GM18519 (cell line): ENCODE measurements around the gene CNOT9.

Experiments used
- ATAC-seq: cut with Tn5 transposase; IDR thresholded peaks from one replicate; pipeline ENCODE4 v1.9.1; 2021; ENCODE audit warnings: mild to moderate bottlenecking, moderate library complexity; ENCODE audit not compliant: unreplicated experiment, low FRiP score

The CNOT9 gene

GRCh38 chr2:218577482-218578220 lies 9.0 kb downstream of the CNOT9 start:
- ATAC-seq, result no peak

- no peak for ATAC-seq
These were observed 9.7 kb downstream of the CNOT9 start for GRCh38 chr2:218578272-218578877.

- ATAC-seq, result no peak
These were observed 13.4 kb downstream of the CNOT9 start for GRCh38 chr2:218582076-218582475.

- no peak for ATAC-seq
These were observed 15.6 kb downstream of the CNOT9 start for GRCh38 chr2:218583983-218584850.

GRCh38 chr2:218585541-218585940 lies 16.9 kb downstream of the CNOT9 start:
- no peak for ATAC-seq

- no peak for ATAC-seq
These were observed 36.8 kb downstream of the CNOT9 start for GRCh38 chr2:218605432-218605831.

GRCh38 chr2:218607436-218608115 lies 38.9 kb downstream of the CNOT9 start, which contains the start of gene PLCD4:
TSS of gene PLCD4 (plus strand) at chr2:218607899. CDS start at chr2:218615740, 7,841 bp downstream.
- ATAC-seq, result no peak

GRCh38 chr2:218615868-218616315 lies 47.3 kb downstream of the CNOT9 start:
- no peak for ATAC-seq

GRCh38 chr2:218618102-218618860 lies 49.6 kb downstream of the CNOT9 start:
- ATAC-seq, result no peak

- no peak for ATAC-seq
These were observed 52.4 kb downstream of the CNOT9 start for GRCh38 chr2:218621007-218621406.

GRCh38 chr2:218622606-218623365 lies 54.1 kb downstream of the CNOT9 start:
- ATAC-seq, result no peak

- no peak for ATAC-seq
These were observed 54.7 kb downstream of the CNOT9 start for GRCh38 chr2:218623366-218623705.

- no peak for ATAC-seq
These were observed 57.7 kb downstream of the CNOT9 start for GRCh38 chr2:218626369-218626768.

GRCh38 chr2:218627939-218628338 lies 59.3 kb downstream of the CNOT9 start:
- ATAC-seq, result no peak

- no peak for ATAC-seq
These were observed 63.2 kb downstream of the CNOT9 start for GRCh38 chr2:218631837-218632236.

GRCh38 chr2:218635719-218636118 lies 67.1 kb downstream of the CNOT9 start:
- no peak for ATAC-seq

GRCh38 chr2:218638372-218638771 lies 69.7 kb downstream of the CNOT9 start:
- ATAC-seq, result no peak

GRCh38 chr2:218642121-218642656 lies 73.5 kb downstream of the CNOT9 start:
- no peak for ATAC-seq

- ATAC-seq, result no peak
These were observed 74.1 kb downstream of the CNOT9 start for GRCh38 chr2:218642786-218643185.
